ENCODE measurements around the gene ATRX. TPM values are rescaled to one million over a fixed set of nuclear protein-coding genes. Genes with fewer than 3 reads are reported as not detected.
"Not testable (repeated sequence)": the region's sequence is repeated elsewhere in the genome, so short reads cannot be mapped to it uniquely, and the experiment has no call there.

Gene ATRX
- total and polyA plus RNA-seq, 2 donors, result 19.2 to 40.7 TPM

DNA sequence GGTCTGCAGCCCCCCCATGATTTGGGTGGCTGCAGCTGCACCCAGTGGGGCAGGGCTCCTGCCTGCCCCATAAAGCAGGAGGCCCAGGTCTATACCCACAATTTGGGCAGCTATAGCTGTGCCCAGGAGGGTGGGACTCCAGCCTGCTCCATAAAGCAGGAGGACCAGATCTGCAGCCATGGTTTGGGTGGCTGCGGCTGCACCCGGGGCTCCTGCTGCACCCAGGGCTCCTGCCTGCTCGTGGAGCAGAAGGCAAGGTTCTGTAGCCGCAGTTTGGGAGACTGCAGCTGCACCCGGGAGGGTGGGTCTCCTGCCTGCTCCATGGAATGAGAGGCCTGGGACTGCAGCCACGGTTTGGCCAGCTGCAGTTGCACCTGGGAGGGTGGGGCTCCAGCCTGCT is 81.1 kb downstream of the ATRX start:
- Histone ChIP-seq H3K36me3 (ENCODE audit: control insufficient read depth in 2 of 2, insufficient read depth in 2 of 2, low read length in 1 of 2) (peaks cover 12 to 23% of the 10 kb centered on the region in 2 donors), H3K4me1 (ENCODE audit: control insufficient read depth in 2 of 2, insufficient read depth in 2 of 2, low read length in 2 of 2) (no peaks in the 10 kb centered on the region), H3K27me3 (ENCODE audit: control insufficient read depth in 2 of 2, insufficient read depth in 1 of 2, low read length in 1 of 2) (no peaks in the 10 kb centered on the region), H3K27ac (ENCODE audit: low read depth in 1 of 2, low read length in 1 of 2) (no peak overlapping the region), H3K4me3 (ENCODE audit: low read length in 2 of 2) (no peak overlapping the region), H3K9me3 (ENCODE audit: control insufficient read depth in 2 of 2, insufficient read depth in 1 of 2, low read length in 1 of 2) (peaks cover 4 to 19% of the 10 kb centered on the region in 2 donors)
- 100% methylated on average over 6 of the region's 6 CpGs for WGBS
- no peak for DNase-seq (ENCODE audit: low read depth in 6 of 9, low spot score in 9 of 9)

DNA sequence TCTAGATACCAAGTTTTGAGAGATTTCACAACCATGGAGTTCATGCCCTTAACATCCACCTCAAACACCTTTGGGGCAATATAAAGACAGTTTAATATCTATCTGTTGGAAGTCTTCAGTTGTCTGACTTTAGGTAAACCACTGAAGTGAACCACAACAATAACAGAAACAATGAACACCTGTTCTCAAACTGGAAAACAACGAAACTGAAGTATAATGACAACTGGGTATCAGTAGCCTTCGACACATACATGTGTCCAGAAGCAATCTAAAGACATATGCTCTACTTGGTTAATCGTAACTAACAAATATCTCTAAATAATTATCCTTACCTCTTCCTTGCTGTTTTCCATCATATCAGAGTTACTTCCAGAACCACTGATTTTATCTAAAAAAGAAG is 87.8 kb downstream of the ATRX start:
- peak in 1 of 9 donors; percentile 14 for DNase-seq (ENCODE audit: low read depth in 6 of 9, low spot score in 9 of 9)
- Histone ChIP-seq H3K27ac (ENCODE audit: low read depth in 1 of 2, low read length in 1 of 2) (no peak overlapping the region), H3K9me3 (ENCODE audit: control insufficient read depth in 2 of 2, insufficient read depth in 1 of 2, low read length in 1 of 2) (no peaks in the 10 kb centered on the region), H3K27me3 (ENCODE audit: control insufficient read depth in 2 of 2, insufficient read depth in 1 of 2, low read length in 1 of 2) (no peaks in the 10 kb centered on the region), H3K36me3 (ENCODE audit: control insufficient read depth in 2 of 2, insufficient read depth in 2 of 2, low read length in 1 of 2) (peaks cover under 1 to 3% of the 10 kb centered on the region in 2 donors), H3K4me3 (ENCODE audit: low read length in 2 of 2) (no peak overlapping the region), H3K4me1 (ENCODE audit: control insufficient read depth in 2 of 2, insufficient read depth in 2 of 2, low read length in 2 of 2) (no peaks in the 10 kb centered on the region)
- 49% methylated on average over 3 of the region's 3 CpGs for WGBS

DNA sequence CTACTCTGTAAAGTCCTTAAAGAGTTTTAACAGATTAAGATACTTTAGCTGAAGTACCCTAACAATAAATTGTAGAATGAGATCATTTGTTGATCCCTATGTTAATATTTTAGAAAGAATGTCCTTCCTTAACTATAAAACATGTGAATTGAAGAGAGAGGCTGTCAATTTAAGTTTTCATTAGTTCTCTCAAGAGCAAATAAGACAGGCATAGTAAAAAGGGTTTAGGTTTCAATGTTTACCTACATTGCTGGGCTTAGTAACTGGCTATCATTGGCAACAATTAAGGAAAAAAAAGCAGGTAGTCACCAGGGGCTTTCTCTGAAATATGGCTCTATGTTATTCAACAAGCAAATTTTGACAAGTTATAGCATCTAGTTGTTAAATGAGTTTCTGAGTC is 91.5 kb downstream of the ATRX start:
- H3K27ac ChIP-seq (ENCODE audit: low read depth in 1 of 2, low read length in 1 of 2), result no peak overlapping the region
- no peaks in the 10 kb centered on the region for H3K9me3 ChIP-seq (ENCODE audit: control insufficient read depth in 2 of 2, insufficient read depth in 1 of 2, low read length in 1 of 2)
- H3K4me3 ChIP-seq (ENCODE audit: low read length in 2 of 2), result no peak overlapping the region
- H3K27me3 ChIP-seq (ENCODE audit: control insufficient read depth in 2 of 2, insufficient read depth in 1 of 2, low read length in 1 of 2), result no peaks in the 10 kb centered on the region
- no peak for DNase-seq (ENCODE audit: low read depth in 6 of 9, low spot score in 9 of 9)
- H3K36me3 ChIP-seq (ENCODE audit: control insufficient read depth in 2 of 2, insufficient read depth in 2 of 2, low read length in 1 of 2), result peaks cover 0 to 4% of the 10 kb centered on the region in 2 donors
- no peaks in the 10 kb centered on the region for H3K4me1 ChIP-seq (ENCODE audit: control insufficient read depth in 2 of 2, insufficient read depth in 2 of 2, low read length in 2 of 2)

DNA sequence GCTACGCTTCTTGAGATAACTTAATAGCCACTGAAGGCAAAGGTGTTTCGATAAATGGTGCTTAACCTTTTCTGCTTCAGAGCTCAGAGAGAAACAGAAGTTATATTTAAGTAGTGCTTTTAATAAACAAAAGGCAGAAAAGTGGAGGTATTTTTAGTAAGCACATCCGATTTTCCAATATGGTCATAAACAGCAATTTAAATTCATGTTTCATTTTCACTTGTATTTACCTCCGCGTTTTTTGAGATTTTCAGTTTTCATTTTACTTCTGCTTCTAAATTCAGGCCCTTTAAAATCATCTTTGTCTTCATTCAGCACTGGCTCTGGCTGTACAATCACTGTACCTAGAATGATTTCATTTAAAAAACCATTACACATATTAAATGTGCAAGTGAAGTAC is 92.4 kb downstream of the ATRX start:
- no peak for DNase-seq (ENCODE audit: low read depth in 6 of 9, low spot score in 9 of 9)
- no peaks in the 10 kb centered on the region for H3K27me3 ChIP-seq (ENCODE audit: control insufficient read depth in 2 of 2, insufficient read depth in 1 of 2, low read length in 1 of 2)
- H3K36me3 ChIP-seq (ENCODE audit: control insufficient read depth in 2 of 2, insufficient read depth in 2 of 2, low read length in 1 of 2), result peaks cover 3 to 4% of the 10 kb centered on the region in 2 donors
- WGBS, result 93% methylated on average over 5 of the region's 5 CpGs
- H3K4me3 ChIP-seq (ENCODE audit: low read length in 2 of 2), result no peak overlapping the region
- no peak overlapping the region for H3K27ac ChIP-seq (ENCODE audit: low read depth in 1 of 2, low read length in 1 of 2)
- no peaks in the 10 kb centered on the region for H3K4me1 ChIP-seq (ENCODE audit: control insufficient read depth in 2 of 2, insufficient read depth in 2 of 2, low read length in 2 of 2)
- H3K9me3 ChIP-seq (ENCODE audit: control insufficient read depth in 2 of 2, insufficient read depth in 1 of 2, low read length in 1 of 2), result no peaks in the 10 kb centered on the region

DNA sequence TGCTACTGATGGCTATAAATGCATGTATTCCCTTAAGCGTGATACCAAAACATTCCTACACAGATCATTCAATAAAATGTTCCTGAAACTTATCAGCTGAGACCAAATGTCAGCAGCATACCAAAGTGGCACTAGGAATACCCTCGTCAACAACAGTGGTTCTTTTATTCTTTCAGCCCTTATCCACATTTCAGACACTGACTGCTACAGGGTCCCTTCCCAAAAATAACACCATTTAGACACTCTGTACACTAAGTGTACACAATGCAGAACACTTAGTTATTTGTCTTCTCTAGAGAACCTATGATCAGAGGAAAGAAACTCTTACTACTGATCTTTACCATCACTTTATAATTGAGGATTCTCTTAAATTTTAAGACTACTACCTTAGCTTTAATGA is 94.1 kb downstream of the ATRX start:
- no peak overlapping the region for H3K4me3 ChIP-seq (ENCODE audit: low read length in 2 of 2)
- no peaks in the 10 kb centered on the region for H3K4me1 ChIP-seq (ENCODE audit: control insufficient read depth in 2 of 2, insufficient read depth in 2 of 2, low read length in 2 of 2)
- H3K27ac ChIP-seq (ENCODE audit: low read depth in 1 of 2, low read length in 1 of 2), result no peak overlapping the region
- H3K9me3 ChIP-seq (ENCODE audit: control insufficient read depth in 2 of 2, insufficient read depth in 1 of 2, low read length in 1 of 2), result no peaks in the 10 kb centered on the region
- no peaks in the 10 kb centered on the region for H3K27me3 ChIP-seq (ENCODE audit: control insufficient read depth in 2 of 2, insufficient read depth in 1 of 2, low read length in 1 of 2)
- 99% methylated on average over 2 of the region's 2 CpGs for WGBS
- DNase-seq (ENCODE audit: low read depth in 6 of 9, low spot score in 9 of 9), result no peak
- peaks cover 4 to 12% of the 10 kb centered on the region in 2 donors for H3K36me3 ChIP-seq (ENCODE audit: control insufficient read depth in 2 of 2, insufficient read depth in 2 of 2, low read length in 1 of 2)

DNA sequence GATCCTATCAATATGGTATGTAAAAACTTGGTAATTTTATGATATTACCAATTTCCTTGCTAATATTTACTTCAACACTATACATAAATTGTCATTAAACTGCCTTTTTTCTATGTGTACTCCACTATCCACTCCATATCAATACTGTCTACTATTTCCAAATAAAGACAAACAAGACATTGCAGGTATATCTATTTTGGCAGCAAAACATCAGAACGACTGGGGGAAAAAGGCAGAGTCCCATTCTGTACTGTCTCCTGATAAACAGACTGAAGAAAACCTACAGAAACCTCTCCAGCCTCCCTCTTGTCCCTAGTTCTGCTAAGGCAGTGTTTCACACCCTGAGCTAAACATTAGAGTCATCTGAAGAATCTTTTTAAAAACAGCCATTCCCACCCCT is 96.6 kb downstream of the ATRX start:
- H3K4me1 ChIP-seq (ENCODE audit: control insufficient read depth in 2 of 2, insufficient read depth in 2 of 2, low read length in 2 of 2), result no peaks in the 10 kb centered on the region
- no peak for DNase-seq (ENCODE audit: low read depth in 6 of 9, low spot score in 9 of 9)
- no peaks in the 10 kb centered on the region for H3K9me3 ChIP-seq (ENCODE audit: control insufficient read depth in 2 of 2, insufficient read depth in 1 of 2, low read length in 1 of 2)
- H3K36me3 ChIP-seq (ENCODE audit: control insufficient read depth in 2 of 2, insufficient read depth in 2 of 2, low read length in 1 of 2), result peaks cover 4 to 14% of the 10 kb centered on the region in 2 donors
- no peak overlapping the region for H3K4me3 ChIP-seq (ENCODE audit: low read length in 2 of 2)
- 98% methylated on average over 1 of the region's 1 CpG for WGBS
- no peak overlapping the region for H3K27ac ChIP-seq (ENCODE audit: low read depth in 1 of 2, low read length in 1 of 2)
- H3K27me3 ChIP-seq (ENCODE audit: control insufficient read depth in 2 of 2, insufficient read depth in 1 of 2, low read length in 1 of 2), result no peaks in the 10 kb centered on the region

DNA sequence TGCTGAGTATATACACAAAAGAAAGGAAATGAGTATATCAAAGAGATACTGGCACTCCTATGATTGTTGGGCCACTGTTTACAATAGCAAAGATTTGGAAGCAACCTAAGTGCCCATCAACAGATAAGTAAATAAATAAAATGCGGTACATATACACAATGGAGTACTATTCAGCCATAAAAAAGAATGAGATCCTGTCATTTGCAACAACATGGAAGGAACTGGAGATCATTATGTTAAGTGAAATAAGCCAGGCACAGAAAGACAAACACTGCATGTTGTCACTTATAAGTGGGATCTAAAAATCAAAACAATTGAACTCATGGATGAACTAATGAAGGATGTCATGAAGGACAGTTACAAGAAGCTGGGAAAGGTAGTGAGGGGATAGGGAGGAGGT is 100.3 kb downstream of the ATRX start:
- H3K36me3 ChIP-seq (ENCODE audit: control insufficient read depth in 2 of 2, insufficient read depth in 2 of 2, low read length in 1 of 2), result peaks cover 0 to 35% of the 10 kb centered on the region in 2 donors
- not testable (repeated sequence) for DNase-seq (ENCODE audit: low read depth in 6 of 9, low spot score in 9 of 9); H3K9me3 ChIP-seq (ENCODE audit: control insufficient read depth in 2 of 2, insufficient read depth in 1 of 2, low read length in 1 of 2); H3K27me3 ChIP-seq (ENCODE audit: control insufficient read depth in 2 of 2, insufficient read depth in 1 of 2, low read length in 1 of 2); H3K27ac ChIP-seq (ENCODE audit: low read depth in 1 of 2, low read length in 1 of 2); H3K4me1 ChIP-seq (ENCODE audit: control insufficient read depth in 2 of 2, insufficient read depth in 2 of 2, low read length in 2 of 2); H3K4me3 ChIP-seq (ENCODE audit: low read length in 2 of 2)
- WGBS, result 97% methylated on average over 1 of the region's 1 CpG

DNA sequence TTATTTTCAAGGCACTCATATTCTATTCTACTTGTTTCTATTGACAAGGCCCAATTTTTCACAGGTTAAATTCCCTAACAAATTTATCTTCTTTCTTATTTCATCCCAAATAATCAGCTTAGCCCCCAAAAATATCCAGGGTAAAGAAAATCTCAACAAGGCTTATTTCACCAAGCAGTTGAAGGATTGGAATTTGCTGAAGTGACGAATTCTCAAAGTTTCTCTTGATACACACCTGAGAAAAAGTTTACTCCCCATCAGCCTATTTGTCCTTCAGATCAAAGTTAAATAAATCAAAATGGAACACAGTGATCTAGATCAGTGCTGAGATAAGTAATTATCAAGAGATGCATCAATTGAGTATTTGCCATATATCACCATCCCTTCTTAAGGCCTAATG is 106.9 kb downstream of the ATRX start:
- WGBS, result 98% methylated on average over 1 of the region's 1 CpG
- Histone ChIP-seq H3K4me1 (ENCODE audit: control insufficient read depth in 2 of 2, insufficient read depth in 2 of 2, low read length in 2 of 2) (no peaks in the 10 kb centered on the region), H3K4me3 (ENCODE audit: low read length in 2 of 2) (no peak overlapping the region)

DNA sequence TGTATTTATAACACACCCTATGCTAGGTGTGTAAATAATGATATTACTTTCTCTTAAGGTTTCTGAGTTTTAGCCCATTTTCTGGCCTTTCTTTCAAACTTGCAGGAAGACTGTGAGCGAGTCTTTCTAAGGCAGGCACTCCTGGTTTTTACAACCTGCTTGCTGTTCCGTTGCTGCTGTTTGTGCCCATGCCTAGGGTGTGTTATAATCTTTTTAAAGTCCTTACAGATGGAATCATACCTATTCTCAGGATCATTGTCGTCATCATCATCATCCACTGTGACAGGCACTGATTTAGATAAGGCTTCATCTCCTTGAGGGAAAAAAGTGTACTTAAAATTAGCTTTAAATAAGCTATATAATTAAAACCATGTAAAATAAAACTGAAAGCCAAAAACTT is 110.0 kb downstream of the ATRX start:
- no peaks in the 10 kb centered on the region for H3K4me1 ChIP-seq (ENCODE audit: control insufficient read depth in 2 of 2, insufficient read depth in 2 of 2, low read length in 2 of 2)
- WGBS, result 98% methylated on average over 3 of the region's 3 CpGs
- no peaks in the 10 kb centered on the region for H3K27me3 ChIP-seq (ENCODE audit: control insufficient read depth in 2 of 2, insufficient read depth in 1 of 2, low read length in 1 of 2)
- H3K9me3 ChIP-seq (ENCODE audit: control insufficient read depth in 2 of 2, insufficient read depth in 1 of 2, low read length in 1 of 2), result no peaks in the 10 kb centered on the region
- no peak overlapping the region for H3K4me3 ChIP-seq (ENCODE audit: low read length in 2 of 2)
- no peak overlapping the region for H3K27ac ChIP-seq (ENCODE audit: low read depth in 1 of 2, low read length in 1 of 2)
- H3K36me3 ChIP-seq (ENCODE audit: control insufficient read depth in 2 of 2, insufficient read depth in 2 of 2, low read length in 1 of 2), result no peaks in the 10 kb centered on the region
- no peak for DNase-seq (ENCODE audit: low read depth in 6 of 9, low spot score in 9 of 9)

More for the DNA sequence above, 106.9 kb downstream of the ATRX start:
- DNase-seq (ENCODE audit: low read depth in 6 of 9, low spot score in 9 of 9), result no peak
- no peaks in the 10 kb centered on the region for H3K27me3 ChIP-seq (ENCODE audit: control insufficient read depth in 2 of 2, insufficient read depth in 1 of 2, low read length in 1 of 2)
- peaks cover 0 to 19% of the 10 kb centered on the region in 2 donors for H3K36me3 ChIP-seq (ENCODE audit: control insufficient read depth in 2 of 2, insufficient read depth in 2 of 2, low read length in 1 of 2)
- no peak overlapping the region for H3K27ac ChIP-seq (ENCODE audit: low read depth in 1 of 2, low read length in 1 of 2)
- no peaks in the 10 kb centered on the region for H3K9me3 ChIP-seq (ENCODE audit: control insufficient read depth in 2 of 2, insufficient read depth in 1 of 2, low read length in 1 of 2)
